Measurements from ENCODE around the gene ZNF28.
A peak's percentile ranks its signal among the peaks of the same experiment; 100 is the strongest.

ZNF28 gene

GRCh38 chr19:52749780-52750179 is 71.7 kb downstream of the ZNF28 start:
- no peaks in the 10 kb centered on the region for H3K9me2 ChIP-seq (replicated peaks; ENCODE audit: insufficient read depth, low read length)
- no peaks in the 10 kb centered on the region for H4K20me1 ChIP-seq (ENCODE audit: insufficient read depth, low read length)
- H3K9ac ChIP-seq (ENCODE audit: low read length), result no peak overlapping the region

GRCh38 chr19:52748336-52748950 is 73.0 kb downstream of the ZNF28 start:
- no peak overlapping the region for H2AFZ ChIP-seq (ENCODE audit: low read length)
- H3K4me3 ChIP-seq (ENCODE audit: low read length), result no peak overlapping the region
- DNase-seq, result no peak
- no peaks in the 10 kb centered on the region for H4K20me1 ChIP-seq (ENCODE audit: insufficient read depth, low read length)
- H3K9me2 ChIP-seq (replicated peaks; ENCODE audit: insufficient read depth, low read length), result no peaks in the 10 kb centered on the region
- no peaks in the 10 kb centered on the region for H3K36me3 ChIP-seq (replicated peaks; ENCODE audit: insufficient read depth, low read length)
- H3K4me2 ChIP-seq (ENCODE audit: low read depth, low read length), result no peak overlapping the region
- TF ChIP-seq EZH2 (optimal IDR thresholded peaks at IDR 0.05; ENCODE audit: low read depth, low read length), result no peak
- no peak for TF ChIP-seq EZH2phosphoT487 (IDR thresholded peaks at IDR 0.05; ENCODE audit: low read length)
- TF ChIP-seq CTCF (IDR thresholded peaks at IDR 0.05; ENCODE audit: low read length), result peak; percentile 15; the same call in 1 of the 2 replicates
- H3F3A ChIP-seq (ENCODE audit: insufficient read depth, low read length), result no peaks in the 10 kb centered on the region
- no peaks in the 10 kb centered on the region for H3K27me3 ChIP-seq (replicated peaks; ENCODE audit: insufficient read depth, low read length)
- H3K9ac ChIP-seq (ENCODE audit: low read length), result no peak overlapping the region
- H3K9me3 ChIP-seq (replicated peaks; ENCODE audit: insufficient read depth, low read length), result no peaks in the 10 kb centered on the region
- H3K27ac ChIP-seq (ENCODE audit: low read length), result no peak overlapping the region
- no peaks in the 10 kb centered on the region for H3K79me2 ChIP-seq (ENCODE audit: low read length)
- H3K4me1 ChIP-seq (ENCODE audit: low read length), result no peaks in the 10 kb centered on the region

More at GRCh38 chr19:52749780-52750179, 71.7 kb downstream of the ZNF28 start:
- Histone ChIP-seq H2AFZ (ENCODE audit: low read length) (no peak overlapping the region), H3K27me3 (replicated peaks; ENCODE audit: insufficient read depth, low read length) (no peaks in the 10 kb centered on the region), H3K9me3 (replicated peaks; ENCODE audit: insufficient read depth, low read length) (no peaks in the 10 kb centered on the region), H3K36me3 (replicated peaks; ENCODE audit: insufficient read depth, low read length) (no peaks in the 10 kb centered on the region), H3F3A (ENCODE audit: insufficient read depth, low read length) (no peaks in the 10 kb centered on the region), H3K4me1 (ENCODE audit: low read length) (no peaks in the 10 kb centered on the region), H3K79me2 (ENCODE audit: low read length) (no peaks in the 10 kb centered on the region), H3K27ac (ENCODE audit: low read length) (no peak overlapping the region), H3K4me2 (ENCODE audit: low read depth, low read length) (no peak overlapping the region), H3K4me3 (ENCODE audit: low read length) (no peak overlapping the region)
- TF ChIP-seq EZH2phosphoT487 (IDR thresholded peaks at IDR 0.05; ENCODE audit: low read length), result no peak
- TF ChIP-seq EZH2 (optimal IDR thresholded peaks at IDR 0.05; ENCODE audit: low read depth, low read length), result no peak
- TF ChIP-seq CTCF (IDR thresholded peaks at IDR 0.05; ENCODE audit: low read length), result no peak
- DNase-seq, result no peak
